ENCODE measurements around the gene PRKAR2B. TPM values are rescaled to one million over a fixed set of nuclear protein-coding genes. Genes with fewer than 3 reads are reported as not detected.

PRKAR2B gene
- total RNA-seq, 4 donors from 2014 or later, result 5.0 to 6.9 (median 6.3) TPM

- DNase-seq (ENCODE audit: low spot score in 2 of 2), result no peak
- TF ChIP-seq POLR2A (IDR thresholded peaks at IDR 0.05), result no peak
- TF ChIP-seq CTCF (IDR thresholded peaks at IDR 0.05), result no peak
- intact Hi-C loops (cut with DNase I; ENCODE audit: low total_unique reads), result no loop called here
- no peak overlapping the region for H3K4me3 ChIP-seq (ENCODE audit: low read depth, poor library complexity, severe bottlenecking)
- 44 to 46% methylated on average over 4 of the region's 4 CpGs for WGBS, 2 donors
These were observed 1.0 kb upstream of the PRKAR2B start for GRCh38 chr7:107043491-107043890.

GRCh38 chr7:107043921-107044346 is 571 bp upstream of the PRKAR2B start:
- intact Hi-C loops (cut with DNase I; ENCODE audit: low total_unique reads), result no loop called here

GRCh38 chr7:107045195-107045960 is 873 bp downstream of the PRKAR2B start:
- DNase-seq (ENCODE audit: low spot score in 2 of 2), result no peak
- 2 to 3% methylated on average over 21 to 29 of the region's 29 CpGs for WGBS, 2 donors
- intact Hi-C loops (cut with DNase I; ENCODE audit: low total_unique reads), result no loop called here
- peak overlapping the region; percentile 41 for H3K4me3 ChIP-seq (ENCODE audit: low read depth, poor library complexity, severe bottlenecking)
- TF ChIP-seq CTCF (IDR thresholded peaks at IDR 0.05) (no peak), POLR2A (IDR thresholded peaks at IDR 0.05) (no peak)

More at GRCh38 chr7:107043921-107044346, 571 bp upstream of the PRKAR2B start:
- TF ChIP-seq POLR2A (IDR thresholded peaks at IDR 0.05) (no peak), CTCF (IDR thresholded peaks at IDR 0.05) (no peak)
- 14 to 17% methylated on average over 6 of the region's 6 CpGs for WGBS, 2 donors
- H3K4me3 ChIP-seq (ENCODE audit: low read depth, poor library complexity, severe bottlenecking), result peak overlapping the region; percentile 34
- no peak for DNase-seq (ENCODE audit: low spot score in 2 of 2)

GRCh38 chr7:107045980-107046379 is 1.5 kb downstream of the PRKAR2B start:
- TF ChIP-seq CTCF (IDR thresholded peaks at IDR 0.05) (no peak), POLR2A (IDR thresholded peaks at IDR 0.05) (no peak)
- 52 to 66% methylated on average over 1 of the region's 1 CpG for WGBS, 2 donors
- intact Hi-C loops (cut with DNase I; ENCODE audit: low total_unique reads), result no loop called here
- no peak for DNase-seq (ENCODE audit: low spot score in 2 of 2)
- H3K4me3 ChIP-seq (ENCODE audit: low read depth, poor library complexity, severe bottlenecking), result no peak overlapping the region

GRCh38 chr7:107046491-107047259 is 2.2 kb downstream of the PRKAR2B start:
- intact Hi-C loops (cut with DNase I; ENCODE audit: low total_unique reads), result no loop called here
- TF ChIP-seq CTCF (IDR thresholded peaks at IDR 0.05) (no peak), POLR2A (IDR thresholded peaks at IDR 0.05) (no peak)
- WGBS, 2 donors, result 70 to 72% methylated on average over 7 of the region's 7 CpGs

More at GRCh38 chr7:107046491-107047259, 2.2 kb downstream of the PRKAR2B start:
- no peak for DNase-seq (ENCODE audit: low spot score in 2 of 2)
- no peak overlapping the region for H3K4me3 ChIP-seq (ENCODE audit: low read depth, poor library complexity, severe bottlenecking)

Data from lower leg skin (tissue), 4 donors.